Endothelial cell (in vitro differentiated cells): ENCODE measurements around the gene TMEM150A. TPM values are rescaled to one million over a fixed set of nuclear protein-coding genes. Genes with fewer than 3 reads are reported as not detected.

Experiments used
- DNase-seq: peaks from one replicate; pipeline ENCODE4 v3.0.0; 2021; ENCODE audit warnings: low spot score
- H3K27ac Mint-ChIP-seq: one replicate; pipeline ENCODE4 v1.8.0; 2021; ENCODE audit warnings: mixed read lengths, inconsistent platforms; ENCODE audit not compliant: unreplicated experiment
- H3K27me3 Mint-ChIP-seq: one replicate; pipeline ENCODE4 v1.8.0; 2021; ENCODE audit warnings: mild to moderate bottlenecking, moderate library complexity, mixed read lengths, inconsistent platforms; ENCODE audit not compliant: unreplicated experiment
- H3K36me3 Mint-ChIP-seq: one replicate; pipeline ENCODE4 v1.8.0; 2021; ENCODE audit warnings: mild to moderate bottlenecking, low read depth, mixed read lengths, inconsistent platforms; ENCODE audit not compliant: unreplicated experiment
- H3K4me1 Mint-ChIP-seq: one replicate; pipeline ENCODE4 v1.8.0; 2021; ENCODE audit warnings: mild to moderate bottlenecking, mixed read lengths, inconsistent platforms; ENCODE audit not compliant: unreplicated experiment
- H3K4me3 Mint-ChIP-seq: one replicate; pipeline ENCODE4 v1.8.0; 2021; ENCODE audit warnings: mild to moderate bottlenecking, mixed read lengths, inconsistent platforms; ENCODE audit not compliant: unreplicated experiment
- H3K9me3 Mint-ChIP-seq: one replicate; pipeline ENCODE4 v1.8.0; 2021; ENCODE audit warnings: mixed read lengths, inconsistent platforms; ENCODE audit not compliant: unreplicated experiment
- total RNA-seq: library from RNA; stranded (reverse); fragmentation: NEBNext Ultra II Directional; extraction: Animal tissue kit (Norgen Biotek cat#: 25700); gene quantifications from one replicate; pipeline ENCODE4 v1.2.1, GENCODE V29; 2021; ENCODE audit not compliant: unreplicated experiment
- TF ChIP-seq, protein P1 (sequence below): fragments of 200-600 bp; sonication (generic); IDR thresholded peaks from one replicate; pipeline ENCODE4 v1.5.0; 2021; ENCODE audit warnings: antibody characterized with exemption; ENCODE audit not compliant: unreplicated experiment

Gene TMEM150A
- total RNA-seq, 1 donor from 2014 or later, result 42.4 TPM

DNA sequence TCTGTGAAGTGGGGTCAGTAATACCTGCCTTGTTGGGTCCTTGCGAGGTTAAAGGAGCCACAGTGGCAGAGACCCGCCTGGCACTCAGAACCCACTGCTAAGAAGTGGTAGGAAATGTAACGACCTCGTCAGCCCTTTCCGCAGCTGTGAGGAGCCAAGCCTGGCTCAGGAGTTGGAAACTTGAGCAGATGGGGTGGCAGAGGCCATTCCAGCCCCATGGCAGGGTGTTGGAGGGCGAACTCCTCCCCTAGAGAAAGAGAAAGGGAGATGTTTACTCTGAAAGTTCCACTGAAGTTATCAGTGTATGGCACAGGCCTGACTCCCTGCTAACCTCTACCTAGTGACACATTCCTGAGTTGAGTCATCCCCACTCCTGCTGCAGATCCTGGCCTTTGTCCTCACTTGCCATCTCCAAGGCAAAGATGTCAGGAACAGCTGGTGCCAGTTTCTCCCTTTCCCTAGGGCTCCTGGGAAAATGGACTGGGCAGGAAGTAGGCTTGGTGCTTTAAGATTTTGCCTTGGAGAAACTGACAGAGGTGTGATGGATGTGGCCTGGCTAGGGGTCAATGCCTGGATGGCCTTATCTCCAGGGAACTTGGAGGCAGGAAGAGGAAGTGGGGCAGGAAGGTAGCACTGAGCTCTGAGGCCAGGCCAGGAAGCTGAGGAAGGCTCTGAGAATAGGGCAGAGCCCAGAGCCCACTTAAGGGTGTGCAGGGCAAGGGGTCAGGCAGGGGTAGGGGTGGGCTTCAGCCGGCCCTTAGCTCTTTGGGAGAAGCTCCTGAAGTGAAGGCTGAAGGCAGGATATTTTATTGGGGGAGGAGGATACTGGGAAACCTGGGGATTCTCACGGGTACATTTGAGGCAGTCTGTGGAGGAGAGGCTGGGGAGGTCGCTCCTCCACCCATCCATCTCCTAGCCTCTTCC lies 17.4 kb downstream of the TMEM150A start:
- Mint-ChIP-seq H3K9me3 (no peaks in the 10 kb centered on the region), H3K36me3 (peaks cover 25% of the 10 kb centered on the region), H3K27me3 (peaks cover 12% of the 10 kb centered on the region), H3K4me3 (peak overlapping the region; percentile 83), H3K27ac (peak overlapping the region; percentile 94), H3K4me1 (peaks cover 77% of the 10 kb centered on the region)
- peak; percentile 62 for DNase-seq
- TF ChIP-seq, protein P1, sequence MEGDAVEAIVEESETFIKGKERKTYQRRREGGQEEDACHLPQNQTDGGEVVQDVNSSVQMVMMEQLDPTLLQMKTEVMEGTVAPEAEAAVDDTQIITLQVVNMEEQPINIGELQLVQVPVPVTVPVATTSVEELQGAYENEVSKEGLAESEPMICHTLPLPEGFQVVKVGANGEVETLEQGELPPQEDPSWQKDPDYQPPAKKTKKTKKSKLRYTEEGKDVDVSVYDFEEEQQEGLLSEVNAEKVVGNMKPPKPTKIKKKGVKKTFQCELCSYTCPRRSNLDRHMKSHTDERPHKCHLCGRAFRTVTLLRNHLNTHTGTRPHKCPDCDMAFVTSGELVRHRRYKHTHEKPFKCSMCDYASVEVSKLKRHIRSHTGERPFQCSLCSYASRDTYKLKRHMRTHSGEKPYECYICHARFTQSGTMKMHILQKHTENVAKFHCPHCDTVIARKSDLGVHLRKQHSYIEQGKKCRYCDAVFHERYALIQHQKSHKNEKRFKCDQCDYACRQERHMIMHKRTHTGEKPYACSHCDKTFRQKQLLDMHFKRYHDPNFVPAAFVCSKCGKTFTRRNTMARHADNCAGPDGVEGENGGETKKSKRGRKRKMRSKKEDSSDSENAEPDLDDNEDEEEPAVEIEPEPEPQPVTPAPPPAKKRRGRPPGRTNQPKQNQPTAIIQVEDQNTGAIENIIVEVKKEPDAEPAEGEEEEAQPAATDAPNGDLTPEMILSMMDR, result no peak

DNA sequence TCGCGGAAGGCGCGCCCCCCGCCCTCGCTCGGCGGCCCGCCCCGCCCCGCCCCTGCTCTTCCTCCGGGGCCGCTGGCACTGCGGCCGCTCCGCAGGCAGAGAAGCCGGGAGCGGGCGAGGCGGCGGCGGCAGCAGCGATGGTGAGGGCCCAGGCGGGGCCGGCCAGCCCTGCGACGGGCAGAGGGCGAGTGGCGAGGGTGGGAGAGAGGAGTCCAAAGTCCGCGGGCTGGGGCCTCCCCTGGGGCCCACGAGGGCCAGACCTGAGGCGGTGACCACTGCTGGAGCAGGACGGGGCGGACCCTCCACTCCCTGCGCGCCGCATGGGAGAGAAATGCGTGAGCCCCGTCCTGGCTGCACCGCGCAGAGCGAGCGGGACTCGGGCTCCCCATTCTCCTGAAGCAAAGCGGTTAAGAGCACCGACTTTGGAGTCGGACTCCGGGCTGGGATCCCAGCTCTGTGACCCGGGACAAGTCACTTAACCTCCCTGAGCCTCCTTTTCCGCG lies 18.1 kb downstream of the TMEM150A start, which contains the start of gene VAMP5:
VAMP5 (plus strand) TSS at position 78 of the 503 bp plus-strand sequence; CDS start at position 138, 60 bp downstream.
- H3K27me3 Mint-ChIP-seq, result peaks cover 12% of the 10 kb centered on the region
- H3K4me3 Mint-ChIP-seq, result peak within 1 kb of the TSS; percentile 88
- TF ChIP-seq, protein P1, result no peak
- DNase-seq, result peak; percentile 37
- no peaks in the 10 kb centered on the region for H3K9me3 Mint-ChIP-seq
- H3K36me3 Mint-ChIP-seq, result peaks cover 21% of the 10 kb centered on the region
- peak within 1 kb of the TSS; percentile 94 for H3K27ac Mint-ChIP-seq
- peaks cover 76% of the 10 kb centered on the region for H3K4me1 Mint-ChIP-seq

DNA sequence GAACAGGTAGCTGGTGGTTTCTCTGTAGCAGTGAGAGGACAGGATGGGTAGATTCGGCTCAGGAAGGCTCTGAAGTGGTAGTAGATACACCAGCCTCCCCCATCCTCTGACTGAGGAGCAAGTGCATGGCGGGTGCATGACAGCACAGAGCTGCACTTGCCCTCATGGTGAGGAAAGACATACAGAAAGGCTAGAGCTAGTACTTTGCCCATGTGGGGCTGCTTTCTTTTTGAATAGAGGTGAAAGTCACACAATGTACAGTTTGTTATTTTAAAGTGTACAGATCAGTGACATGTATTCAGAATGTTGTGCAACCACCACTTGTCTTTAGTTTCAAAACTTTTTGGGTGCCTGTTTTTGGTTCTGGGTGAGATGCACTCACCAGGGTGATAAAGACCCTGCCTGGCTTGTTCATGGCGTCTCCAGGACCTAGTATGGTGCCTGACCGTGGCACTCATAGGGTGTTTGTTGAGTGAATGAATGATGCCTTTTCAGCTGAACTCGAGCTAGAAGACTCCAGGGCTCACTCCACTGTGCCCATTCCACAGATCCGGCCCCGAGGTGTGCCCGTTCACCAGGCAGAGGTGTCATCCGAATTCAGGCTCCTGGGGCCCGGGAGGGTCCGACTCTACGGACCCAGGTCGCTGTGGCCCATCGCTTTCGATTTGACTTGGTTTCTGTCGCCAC lies 18.7 kb downstream of the TMEM150A start:
- H3K36me3 Mint-ChIP-seq, result peaks cover 21% of the 10 kb centered on the region
- no peak for DNase-seq
- H3K9me3 Mint-ChIP-seq, result no peaks in the 10 kb centered on the region
- peak overlapping the region; percentile 88 for H3K4me3 Mint-ChIP-seq
- peak overlapping the region; percentile 91 for H3K27ac Mint-ChIP-seq
- H3K27me3 Mint-ChIP-seq, result peaks cover 12% of the 10 kb centered on the region
- TF ChIP-seq, protein P1, result no peak
- peaks cover 77% of the 10 kb centered on the region for H3K4me1 Mint-ChIP-seq

DNA sequence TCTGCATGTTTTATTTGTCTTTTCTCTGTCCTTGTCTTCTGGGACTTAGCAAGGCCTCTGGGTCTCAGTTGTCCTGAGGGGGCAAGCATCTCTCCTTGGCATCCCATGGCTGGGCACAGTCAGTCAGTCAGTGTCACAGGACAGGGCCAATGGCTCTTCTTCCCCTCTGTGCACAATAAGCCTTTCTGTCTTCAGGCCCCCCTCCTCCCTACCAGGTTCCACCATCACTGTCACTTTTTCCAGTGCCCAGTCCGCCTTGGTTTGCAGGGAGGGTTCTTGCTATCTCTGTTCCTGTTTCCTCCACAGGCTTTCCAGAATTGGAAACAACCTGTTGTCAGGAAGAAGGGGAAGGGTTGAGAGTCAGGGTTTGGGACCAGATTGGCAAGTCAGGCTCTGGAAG lies 20.0 kb downstream of the TMEM150A start:
- Mint-ChIP-seq H3K9me3 (no peaks in the 10 kb centered on the region), H3K27ac (peak overlapping the region; percentile 87), H3K4me1 (peaks cover 78% of the 10 kb centered on the region), H3K27me3 (peaks cover 7% of the 10 kb centered on the region), H3K4me3 (peak overlapping the region; percentile 70), H3K36me3 (peaks cover 15% of the 10 kb centered on the region)
- TF ChIP-seq, protein P1, result no peak
- no peak for DNase-seq
